ENCODE data around the gene ZNF136.

DNA sequence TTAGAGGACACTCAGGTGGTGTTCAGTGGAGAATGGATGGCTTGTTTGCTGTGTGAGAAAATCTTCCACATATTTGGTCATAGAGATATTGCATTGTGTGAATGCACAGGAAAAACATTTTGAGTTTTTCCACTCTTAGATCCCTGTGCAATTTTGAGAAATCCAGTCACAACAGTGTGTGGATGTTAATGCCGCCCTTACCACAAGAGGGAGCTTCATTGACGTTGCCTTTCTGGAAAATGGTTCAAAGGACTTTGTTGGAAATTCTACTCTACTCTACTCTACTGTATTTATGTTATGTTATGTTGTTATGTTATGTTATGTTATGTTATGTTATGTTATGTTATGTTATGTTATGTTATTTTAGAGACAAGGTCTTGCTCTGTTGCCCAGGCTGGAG is 36.2 kb upstream of the ZNF136 start:
- TF ChIP-seq EZH2 (IDR thresholded peaks at IDR 0.05; ENCODE audit: insufficient read depth, poor library complexity, severe bottlenecking) = no peak
- TF ChIP-seq EZH2phosphoT487 (IDR thresholded peaks at IDR 0.05; ENCODE audit: insufficient read depth, low read depth) = no peak

Measured in GM23248 (cell line).